ENCODE data around the gene ATP12A.
A peak's percentile ranks its signal among the peaks of the same experiment; 100 is the strongest.

The ATP12A gene

GRCh38 chr13:24709186-24709913 is 29.1 kb downstream of the ATP12A start:
- Histone ChIP-seq H3K4me3 (replicated peaks; ENCODE audit: low read depth, low read length) (no peak overlapping the region), H3K27me3 (replicated peaks; ENCODE audit: control insufficient read depth, insufficient read depth, low read length) (no peaks in the 10 kb centered on the region), H3K36me3 (ENCODE audit: control insufficient read depth, insufficient read depth, low read length) (no peaks in the 10 kb centered on the region)
- no peak for TF ChIP-seq CTCF (IDR thresholded peaks at IDR 0.05; ENCODE audit: insufficient read depth, low read length, poor library complexity, severe bottlenecking)
- peak; percentile 44 for DNase-seq (ENCODE audit: extremely low read depth, insufficient read length)

GRCh38 chr13:24713022-24713421 is 32.8 kb downstream of the ATP12A start:
- no peak overlapping the region for H3K4me3 ChIP-seq (replicated peaks; ENCODE audit: low read depth, low read length)
- no peaks in the 10 kb centered on the region for H3K36me3 ChIP-seq (ENCODE audit: control insufficient read depth, insufficient read depth, low read length)
- no peak for TF ChIP-seq CTCF (IDR thresholded peaks at IDR 0.05; ENCODE audit: insufficient read depth, low read length, poor library complexity, severe bottlenecking)
- DNase-seq (ENCODE audit: extremely low read depth, insufficient read length): no peak
- H3K27me3 ChIP-seq (replicated peaks; ENCODE audit: control insufficient read depth, insufficient read depth, low read length): no peaks in the 10 kb centered on the region

- peaks cover 1% of the 10 kb centered on the region for H3K27me3 ChIP-seq (replicated peaks; ENCODE audit: control insufficient read depth, insufficient read depth, low read length)
- no peaks in the 10 kb centered on the region for H3K36me3 ChIP-seq (ENCODE audit: control insufficient read depth, insufficient read depth, low read length)
- H3K4me3 ChIP-seq (replicated peaks; ENCODE audit: low read depth, low read length): no peak overlapping the region
- DNase-seq (ENCODE audit: extremely low read depth, insufficient read length): no peak
- TF ChIP-seq CTCF (IDR thresholded peaks at IDR 0.05; ENCODE audit: insufficient read depth, low read length, poor library complexity, severe bottlenecking): no peak
Observed at GRCh38 chr13:24716011-24716410, 35.8 kb downstream of the ATP12A start.

- peaks cover 1% of the 10 kb centered on the region for H3K27me3 ChIP-seq (replicated peaks; ENCODE audit: control insufficient read depth, insufficient read depth, low read length)
- no peak for DNase-seq (ENCODE audit: extremely low read depth, insufficient read length)
- no peak overlapping the region for H3K4me3 ChIP-seq (replicated peaks; ENCODE audit: low read depth, low read length)
- no peaks in the 10 kb centered on the region for H3K36me3 ChIP-seq (ENCODE audit: control insufficient read depth, insufficient read depth, low read length)
- no peak for TF ChIP-seq CTCF (IDR thresholded peaks at IDR 0.05; ENCODE audit: insufficient read depth, low read length, poor library complexity, severe bottlenecking)
Observed at GRCh38 chr13:24716446-24716845, 36.2 kb downstream of the ATP12A start.

GRCh38 chr13:24717217-24717616 is 37.0 kb downstream of the ATP12A start:
- H3K4me3 ChIP-seq (replicated peaks; ENCODE audit: low read depth, low read length): no peak overlapping the region
- H3K27me3 ChIP-seq (replicated peaks; ENCODE audit: control insufficient read depth, insufficient read depth, low read length): peaks cover 1% of the 10 kb centered on the region
- no peak for DNase-seq (ENCODE audit: extremely low read depth, insufficient read length)
- H3K36me3 ChIP-seq (ENCODE audit: control insufficient read depth, insufficient read depth, low read length): no peaks in the 10 kb centered on the region
- no peak for TF ChIP-seq CTCF (IDR thresholded peaks at IDR 0.05; ENCODE audit: insufficient read depth, low read length, poor library complexity, severe bottlenecking)
